ENCODE data around the gene IRS2. TPM values are rescaled to one million over a fixed set of nuclear protein-coding genes. Genes with fewer than 3 reads are reported as not detected.

The IRS2 gene
- total RNA-seq, 1 donor: 19.0 TPM

DNA sequence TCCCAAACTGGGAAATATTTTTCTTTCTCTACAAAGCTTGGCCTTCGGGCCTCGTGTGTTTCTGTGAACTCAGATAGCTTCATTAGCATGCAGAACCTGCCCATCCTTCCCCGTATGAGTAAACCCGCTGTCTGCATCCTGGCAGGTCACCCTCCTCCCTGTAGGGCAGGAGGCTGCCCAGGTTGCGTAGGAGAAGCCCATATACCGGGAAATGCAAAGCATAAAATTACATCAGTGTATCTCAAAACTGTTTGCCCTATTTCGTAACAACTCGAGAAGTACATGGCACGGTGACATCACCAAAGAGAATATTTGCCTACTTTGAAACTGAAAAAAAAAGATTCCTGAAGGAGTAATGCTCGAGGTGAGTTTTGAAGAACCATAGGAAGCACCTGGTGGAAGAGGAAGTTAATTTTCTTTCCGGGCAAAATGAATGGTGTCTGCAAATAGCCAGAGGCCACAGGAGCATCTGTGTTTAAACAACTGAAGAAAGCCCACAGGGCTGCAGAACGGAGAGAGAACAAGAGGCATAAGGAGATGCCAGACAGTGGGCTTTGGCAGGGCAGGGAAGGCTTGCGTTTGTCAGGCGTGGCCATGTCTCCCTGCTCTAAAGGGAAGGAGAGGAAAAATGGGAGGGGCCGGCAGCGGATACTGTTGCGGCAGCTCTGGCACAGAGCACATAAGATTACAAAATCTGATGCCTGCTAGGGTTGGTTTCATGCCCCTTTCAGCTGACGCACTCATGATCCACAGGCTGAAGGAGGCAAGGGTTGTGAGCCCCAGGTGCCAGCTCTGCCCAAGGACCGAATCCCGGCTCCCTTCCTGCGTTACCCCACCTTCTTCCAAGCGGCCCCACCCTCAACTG is 81.4 kb downstream of the IRS2 start:
- H3K4me3 ChIP-seq (ENCODE audit: low read depth, low read length): no peak overlapping the region
- no peak for TF ChIP-seq CTCF (IDR thresholded peaks at IDR 0.05; ENCODE audit: insufficient read depth, low read depth, low read length)
- DNase-seq (ENCODE audit: low read depth): peak; percentile 36

DNA sequence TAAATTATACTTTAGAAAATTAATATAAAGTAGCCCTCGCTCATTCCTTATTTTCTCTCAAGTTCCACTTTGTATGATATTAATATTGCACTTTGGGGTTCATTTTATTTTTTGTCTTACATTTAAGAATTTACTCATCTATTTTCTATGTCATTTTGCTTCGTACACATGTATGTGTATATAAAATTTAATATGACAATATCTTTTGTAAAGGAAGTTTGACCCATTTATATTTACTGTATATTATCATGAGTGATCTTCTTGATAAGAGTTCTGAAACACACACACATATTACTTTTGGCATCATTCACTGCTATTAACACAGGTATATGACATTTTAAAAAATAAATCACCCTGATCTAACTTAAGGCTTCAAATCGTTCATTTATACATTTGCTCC is 83.1 kb downstream of the IRS2 start:
- TF ChIP-seq CTCF (IDR thresholded peaks at IDR 0.05; ENCODE audit: insufficient read depth, low read depth, low read length): no peak
- no peak overlapping the region for H3K4me3 ChIP-seq (ENCODE audit: low read depth, low read length)

More for the DNA sequence above, 83.1 kb downstream of the IRS2 start:
- DNase-seq (ENCODE audit: low read depth): no peak
